ENCODE data around the gene DEPDC5.
"Not testable (repeated sequence)": the region's sequence is repeated elsewhere in the genome, so short reads cannot be mapped to it uniquely, and the experiment has no call there.

DEPDC5 gene

DNA sequence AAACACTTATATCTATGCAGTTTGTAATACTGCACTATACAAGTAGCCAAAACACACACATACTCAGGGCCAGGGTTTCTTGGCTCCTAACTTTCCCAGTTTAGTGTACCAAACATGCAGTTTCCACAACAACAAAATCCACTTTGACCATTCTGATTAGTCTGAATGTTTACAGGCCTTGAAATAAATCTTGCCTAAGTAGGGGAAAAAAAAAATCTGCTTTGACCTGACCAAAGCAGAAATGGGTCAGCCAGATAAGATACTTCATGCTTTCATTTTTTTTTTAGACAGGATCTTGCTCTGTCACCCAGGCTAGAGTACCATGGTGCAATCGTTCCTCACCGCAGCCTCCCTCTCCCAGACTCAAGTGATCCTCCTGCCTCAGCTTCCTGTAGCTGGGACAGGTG lies 14.0 kb upstream of the DEPDC5 start:
- Histone ChIP-seq H3K9ac (ENCODE audit: low read depth, low read length) (no peak overlapping the region), H3K27me3 (ENCODE audit: insufficient read depth, low read length, poor library complexity) (no peaks in the 10 kb centered on the region), H3K79me2 (ENCODE audit: insufficient read depth, low read length) (peaks cover 88% of the 10 kb centered on the region), H3K27ac (ENCODE audit: low read length) (no peak overlapping the region), H3K4me2 (ENCODE audit: insufficient read depth, low read length) (no peak overlapping the region), H3K9me3 (ENCODE audit: insufficient read depth, low read length, severe bottlenecking) (no peaks in the 10 kb centered on the region), H2AFZ (ENCODE audit: low read depth, low read length) (no peak overlapping the region), H4K20me1 (ENCODE audit: insufficient read depth, low read length) (peaks cover 20% of the 10 kb centered on the region), H3K36me3 (ENCODE audit: insufficient read depth, low read length) (peaks cover 42% of the 10 kb centered on the region), H3K4me3 (ENCODE audit: low read depth in 1 of 2, low read length in 2 of 2) (no peak overlapping the region), H3K4me1 (ENCODE audit: insufficient read depth, low read length) (no peaks in the 10 kb centered on the region)
- TF ChIP-seq, protein P1, sequence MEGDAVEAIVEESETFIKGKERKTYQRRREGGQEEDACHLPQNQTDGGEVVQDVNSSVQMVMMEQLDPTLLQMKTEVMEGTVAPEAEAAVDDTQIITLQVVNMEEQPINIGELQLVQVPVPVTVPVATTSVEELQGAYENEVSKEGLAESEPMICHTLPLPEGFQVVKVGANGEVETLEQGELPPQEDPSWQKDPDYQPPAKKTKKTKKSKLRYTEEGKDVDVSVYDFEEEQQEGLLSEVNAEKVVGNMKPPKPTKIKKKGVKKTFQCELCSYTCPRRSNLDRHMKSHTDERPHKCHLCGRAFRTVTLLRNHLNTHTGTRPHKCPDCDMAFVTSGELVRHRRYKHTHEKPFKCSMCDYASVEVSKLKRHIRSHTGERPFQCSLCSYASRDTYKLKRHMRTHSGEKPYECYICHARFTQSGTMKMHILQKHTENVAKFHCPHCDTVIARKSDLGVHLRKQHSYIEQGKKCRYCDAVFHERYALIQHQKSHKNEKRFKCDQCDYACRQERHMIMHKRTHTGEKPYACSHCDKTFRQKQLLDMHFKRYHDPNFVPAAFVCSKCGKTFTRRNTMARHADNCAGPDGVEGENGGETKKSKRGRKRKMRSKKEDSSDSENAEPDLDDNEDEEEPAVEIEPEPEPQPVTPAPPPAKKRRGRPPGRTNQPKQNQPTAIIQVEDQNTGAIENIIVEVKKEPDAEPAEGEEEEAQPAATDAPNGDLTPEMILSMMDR (IDR thresholded peaks at IDR 0.05; ENCODE audit: borderline replicate concordance, extremely low read depth, low read length, poor library complexity, severe bottlenecking) = no peak
- no peak for ATAC-seq (ENCODE audit: insufficient read depth, low read depth)
- no peak for DNase-seq

DNA sequence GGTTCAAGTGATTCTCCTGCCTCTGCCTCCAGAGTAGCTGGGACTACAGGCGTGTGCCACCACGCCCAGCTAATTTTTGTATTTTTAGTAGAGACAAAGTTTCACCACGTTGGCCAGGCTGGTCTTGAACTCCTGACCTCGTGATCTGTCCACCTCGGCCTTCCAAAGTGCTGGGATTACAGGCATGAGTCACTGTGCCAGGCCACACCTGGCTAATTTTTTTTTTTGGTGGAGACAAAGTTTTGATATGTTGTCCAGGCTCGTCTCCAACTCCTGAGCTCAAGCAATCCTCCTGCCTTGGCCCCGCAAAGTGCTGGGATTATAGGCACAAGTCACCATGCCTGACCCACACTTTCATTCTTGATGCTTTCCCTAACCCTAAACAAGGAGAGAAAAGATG lies 13.5 kb upstream of the DEPDC5 start:
- not testable (repeated sequence) for H3K9ac ChIP-seq (ENCODE audit: low read depth, low read length); H3K4me2 ChIP-seq (ENCODE audit: insufficient read depth, low read length); H3K27me3 ChIP-seq (ENCODE audit: insufficient read depth, low read length, poor library complexity); H3K4me1 ChIP-seq (ENCODE audit: insufficient read depth, low read length); H3K4me3 ChIP-seq (ENCODE audit: low read depth in 1 of 2, low read length in 2 of 2); DNase-seq; ATAC-seq (ENCODE audit: insufficient read depth, low read depth); H3K9me3 ChIP-seq (ENCODE audit: insufficient read depth, low read length, severe bottlenecking); H3K27ac ChIP-seq (ENCODE audit: low read length); H2AFZ ChIP-seq (ENCODE audit: low read depth, low read length)
- Histone ChIP-seq H3K36me3 (ENCODE audit: insufficient read depth, low read length) (peaks cover 42% of the 10 kb centered on the region), H4K20me1 (ENCODE audit: insufficient read depth, low read length) (peaks cover 20% of the 10 kb centered on the region), H3K79me2 (ENCODE audit: insufficient read depth, low read length) (peaks cover 88% of the 10 kb centered on the region)

DNA sequence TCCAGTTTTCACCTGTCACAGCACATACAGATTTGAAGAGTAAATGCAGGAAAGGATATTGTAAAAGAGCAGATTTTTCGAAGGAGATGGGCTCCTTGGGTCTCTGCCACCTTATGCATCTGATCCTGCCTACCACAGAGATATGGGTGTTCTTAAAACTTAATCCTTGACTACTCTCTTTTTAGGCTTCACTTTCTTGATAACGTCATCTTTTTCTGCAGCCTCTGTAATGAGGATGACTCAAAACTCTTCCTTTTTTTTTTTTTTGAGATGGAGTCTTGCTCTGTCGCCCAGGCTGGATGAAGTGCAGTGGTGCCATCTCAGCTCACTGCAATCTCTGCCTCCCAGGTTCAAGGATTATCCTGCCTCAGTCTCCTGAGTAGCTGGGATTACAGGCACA lies 11.7 kb upstream of the DEPDC5 start:
- H3K9ac ChIP-seq (ENCODE audit: low read depth, low read length) = no peak overlapping the region
- H3K9me3 ChIP-seq (ENCODE audit: insufficient read depth, low read length, severe bottlenecking) = no peaks in the 10 kb centered on the region
- H2AFZ ChIP-seq (ENCODE audit: low read depth, low read length) = no peak overlapping the region
- TF ChIP-seq EZH2 (IDR thresholded peaks at IDR 0.05; ENCODE audit: borderline replicate concordance, low read depth, low read length, severe bottlenecking) = no peak
- TF ChIP-seq, protein P1 (IDR thresholded peaks at IDR 0.05; ENCODE audit: borderline replicate concordance, extremely low read depth, low read length, poor library complexity, severe bottlenecking) = no peak
- no peak overlapping the region for H3K4me3 ChIP-seq (ENCODE audit: low read depth in 1 of 2, low read length in 2 of 2)
- H3K4me1 ChIP-seq (ENCODE audit: insufficient read depth, low read length) = peaks cover under 1% of the 10 kb centered on the region; the same call in 1 of the 2 replicates
- H3K79me2 ChIP-seq (ENCODE audit: insufficient read depth, low read length) = peaks cover 90% of the 10 kb centered on the region
- no peak overlapping the region for H3K4me2 ChIP-seq (ENCODE audit: insufficient read depth, low read length)
- no peak for ATAC-seq (ENCODE audit: insufficient read depth, low read depth)
- DNase-seq = no peak
- H3K27me3 ChIP-seq (ENCODE audit: insufficient read depth, low read length, poor library complexity) = no peaks in the 10 kb centered on the region
- peaks cover 20% of the 10 kb centered on the region for H4K20me1 ChIP-seq (ENCODE audit: insufficient read depth, low read length)
- H3K27ac ChIP-seq (ENCODE audit: low read length) = no peak overlapping the region
- H3K36me3 ChIP-seq (ENCODE audit: insufficient read depth, low read length) = peaks cover 37% of the 10 kb centered on the region

DNA sequence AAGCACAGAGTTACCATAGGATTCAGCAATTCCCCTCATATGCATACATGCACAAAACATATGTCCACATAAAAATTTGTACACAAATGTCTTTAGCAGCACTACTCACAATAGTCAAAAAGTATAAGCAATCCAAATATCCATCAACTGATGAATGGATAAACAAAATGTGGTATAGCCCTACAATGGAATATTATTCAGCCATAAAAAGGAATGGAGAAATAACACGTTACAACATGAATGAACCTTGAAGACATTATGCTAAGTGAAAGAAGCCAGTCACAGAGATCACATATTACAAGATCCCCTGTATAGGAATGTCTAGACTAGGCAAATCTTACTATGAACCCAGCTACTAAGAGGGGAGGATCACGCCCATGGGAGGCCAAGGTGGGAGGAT lies 11.1 kb upstream of the DEPDC5 start:
- Histone ChIP-seq H2AFZ (ENCODE audit: low read depth, low read length) (no peak overlapping the region), H3K9ac (ENCODE audit: low read depth, low read length) (no peak overlapping the region), H4K20me1 (ENCODE audit: insufficient read depth, low read length) (peaks cover 20% of the 10 kb centered on the region), H3K27me3 (ENCODE audit: insufficient read depth, low read length, poor library complexity) (no peaks in the 10 kb centered on the region), H3K27ac (ENCODE audit: low read length) (no peak overlapping the region), H3K36me3 (ENCODE audit: insufficient read depth, low read length) (peaks cover 43% of the 10 kb centered on the region), H3K4me3 (ENCODE audit: low read depth in 1 of 2, low read length in 2 of 2) (no peak overlapping the region), H3K9me3 (ENCODE audit: insufficient read depth, low read length, severe bottlenecking) (no peaks in the 10 kb centered on the region), H3K4me1 (ENCODE audit: insufficient read depth, low read length) (peaks cover 6% of the 10 kb centered on the region), H3K79me2 (ENCODE audit: insufficient read depth, low read length) (peaks cover 90% of the 10 kb centered on the region), H3K4me2 (ENCODE audit: insufficient read depth, low read length) (no peak overlapping the region)
- TF ChIP-seq, protein P1 (IDR thresholded peaks at IDR 0.05; ENCODE audit: borderline replicate concordance, extremely low read depth, low read length, poor library complexity, severe bottlenecking) = no peak
- TF ChIP-seq EZH2 (IDR thresholded peaks at IDR 0.05; ENCODE audit: borderline replicate concordance, low read depth, low read length, severe bottlenecking) = no peak
- DNase-seq = no peak
- ATAC-seq (ENCODE audit: insufficient read depth, low read depth) = no peak

All from DND-41 (cell line).